SK-N-MC (cell line): ENCODE data around the gene ASCC2.

Experiments used
- EZH2 ChIP-seq: fragments of 200-600 bp; sonication (generic); IDR thresholded peaks from one replicate; pipeline ENCODE4 v1.6.1; 2017; ENCODE audit warnings: antibody characterized with exemption
- POLR2AphosphoS5 ChIP-seq: IDR thresholded peaks from 2 replicates; pipeline ENCODE4 v1.6.1; 2012; ENCODE audit warnings: mild to moderate bottlenecking, low read depth, low read length, borderline replicate concordance

DNA sequence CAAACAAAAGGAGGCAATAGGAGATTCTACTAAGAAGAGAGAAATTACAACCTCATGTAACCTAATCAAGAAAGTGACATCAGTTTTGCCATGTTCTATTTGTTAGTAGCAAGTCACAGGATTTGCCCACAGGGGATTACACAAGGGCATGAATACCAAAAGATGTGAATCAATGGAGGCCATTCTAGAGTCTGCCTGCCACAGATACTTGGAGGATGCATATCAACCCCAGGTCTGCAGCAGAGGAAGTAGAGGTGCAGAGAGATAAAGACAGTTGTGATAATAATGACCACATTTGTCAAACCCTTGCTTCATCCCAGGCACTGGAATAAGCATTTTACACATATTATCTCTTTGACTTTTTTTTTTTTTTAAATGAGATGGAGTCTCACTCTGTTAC lies 2.4 kb upstream of the ASCC2 start:
- TF ChIP-seq POLR2AphosphoS5 (no peak), EZH2 (no peak)
